Prostate gland (tissue), 2 donors: ENCODE data around the gene AK4. TPM values are rescaled to one million over a fixed set of nuclear protein-coding genes. Genes with fewer than 3 reads are reported as not detected.

Source experiments
- DNase-seq: peaks from one replicate; pipeline ENCODE4 v3.0.0-alpha.2; 2019; ENCODE audit warnings: low spot score
- H3K27ac ChIP-seq, 2 donors: fragments of 200-600 bp; sonication (generic); 2 replicates each; pipeline ENCODE4 v1.5.1; 2017 to 2019
- H3K27me3 ChIP-seq: fragments of 200-600 bp; sonication (generic); replicated peaks from 2 replicates; pipeline ENCODE4 v1.5.1; 2019; ENCODE audit not compliant: insufficient read depth
- H3K36me3 ChIP-seq, 2 donors: fragments of 200-600 bp; sonication (generic); 1 replicate in 1 of 2; 2 replicates in 1 of 2; pipeline versions ENCODE4 v1.5.1 to v1.8.1; 2017 to 2019
- H3K4me1 ChIP-seq: fragments of 200-600 bp; sonication (generic); replicated peaks from 2 replicates; pipeline ENCODE4 v1.5.1; 2019
- H3K4me3 ChIP-seq, 2 donors: fragments of 200-600 bp; sonication (generic); 2 replicates each; pipeline ENCODE4 v1.5.1; 2017 to 2019
- H3K9me3 ChIP-seq: fragments of 200-600 bp; sonication (generic); 2 replicates; pipeline ENCODE4 v1.5.1; 2017
- CTCF ChIP-seq, 4 experiments: fragments of 200-600 bp in 2 of 4; fragments of 450-650 bp in 2 of 4; sonication (generic) in 2 of 4; IDR thresholded peaks; 1 replicate in 3 of 4; 2 replicates in 1 of 4; pipeline ENCODE4 v1.5.1; 2016 to 2019; ENCODE audit warnings: antibody characterized with exemption in 4 of 4, mild to moderate bottlenecking in 2 of 4, moderate library complexity in 2 of 4
- POLR2A ChIP-seq: fragments of 450-650 bp; IDR thresholded peaks from one replicate; pipeline ENCODE4 v1.6.1; 2016; ENCODE audit warnings: antibody characterized with exemption, mild to moderate bottlenecking
- POLR2AphosphoS5 ChIP-seq: sonication (generic); formaldehyde crosslinking; IDR thresholded peaks from one replicate; pipeline ENCODE4 v1.6.1; 2017; ENCODE audit warnings: antibody characterized with exemption
- WGBS: methylation state at CpG from one replicate; pipeline ENCODE4 v1.1.5; 2018; 5-methylcytosine and 5-hydroxymethylcytosine counted together
- intact Hi-C: fragments of 100-400 bp; cut with DNase I; formaldehyde crosslinking; loops from one replicate; pipeline ENCODE4 v1.14.2; 2022
- total RNA-seq, 2 donors: library from RNA; depleted of rRNA; stranded (reverse); fragments of >200 nt; gene quantifications; one replicate each; pipeline ENCODE4 v1.1.0, GENCODE V29; 2016

The AK4 gene
- total RNA-seq, 2 donors from 2014 or later = 46.5 to 63.1 TPM

DNA sequence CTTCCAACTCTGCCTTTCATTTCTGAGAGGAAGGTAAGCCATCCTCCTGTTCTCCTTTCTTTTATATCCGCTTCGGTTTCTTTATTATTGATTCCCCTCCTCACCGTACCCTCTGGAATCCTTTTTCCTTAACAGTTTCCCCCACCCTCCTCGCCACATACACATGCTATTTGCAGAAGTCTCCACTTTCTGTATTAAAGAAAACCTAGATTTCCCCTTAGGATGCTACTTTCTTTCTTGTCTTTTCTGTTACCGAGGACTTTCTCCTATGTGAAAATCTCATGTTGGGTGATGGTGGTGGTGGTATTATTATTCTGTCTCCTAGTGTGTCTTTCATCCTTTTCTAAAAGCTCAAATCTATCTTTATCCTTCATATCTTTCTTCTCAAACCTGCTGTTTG lies 62.3 kb downstream of the AK4 start:
- WGBS = 97% methylated on average over 5 of the region's 5 CpGs
- intact Hi-C loops = loop anchor here (5.0 kb wide), 1 partner anchor 477 kb away; no protein-coding TSS in a partner anchor

GRCh38 chr1:65211331-65211730 lies 63.3 kb downstream of the AK4 start:
- Histone ChIP-seq H3K4me1 (no peaks in the 10 kb centered on the region), H3K4me3 (no peak overlapping the region), H3K27me3 (no peaks in the 10 kb centered on the region), H3K36me3 (no peaks in the 10 kb centered on the region), H3K27ac (no peak overlapping the region), H3K9me3 (no peaks in the 10 kb centered on the region)
- intact Hi-C loops = loop anchor here (5.0 kb wide), 1 partner anchor 476 kb away; no protein-coding TSS in a partner anchor
- TF ChIP-seq POLR2AphosphoS5 (no peak), CTCF (IDR thresholded peaks at IDR 0.05) (no peak), POLR2A (no peak)
- WGBS = 88% methylated on average over 6 of the region's 6 CpGs
- DNase-seq = no peak

More for the DNA sequence above, 62.3 kb downstream of the AK4 start:
- Histone ChIP-seq H3K27ac (no peak overlapping the region), H3K4me1 (no peaks in the 10 kb centered on the region), H3K27me3 (no peaks in the 10 kb centered on the region), H3K36me3 (no peaks in the 10 kb centered on the region), H3K9me3 (no peaks in the 10 kb centered on the region), H3K4me3 (no peak overlapping the region)
- no peak for DNase-seq
- no peak for TF ChIP-seq POLR2A
- no peak for TF ChIP-seq CTCF (IDR thresholded peaks at IDR 0.05)
- no peak for TF ChIP-seq POLR2AphosphoS5

- DNase-seq = no peak
- no peaks in the 10 kb centered on the region for H3K4me1 ChIP-seq
- intact Hi-C loops = loop anchor here (5.0 kb wide), 1 partner anchor 474 kb away; no protein-coding TSS in a partner anchor
- H3K27ac ChIP-seq = no peak overlapping the region
- WGBS = 79% methylated on average over 5 of the region's 5 CpGs
- no peak overlapping the region for H3K4me3 ChIP-seq
- no peaks in the 10 kb centered on the region for H3K27me3 ChIP-seq
- TF ChIP-seq POLR2A (no peak), POLR2AphosphoS5 (no peak), CTCF (IDR thresholded peaks at IDR 0.05) (no peak)
- no peaks in the 10 kb centered on the region for H3K36me3 ChIP-seq
- no peaks in the 10 kb centered on the region for H3K9me3 ChIP-seq
Measured at GRCh38 chr1:65213271-65214023, 65.4 kb downstream of the AK4 start.

DNA sequence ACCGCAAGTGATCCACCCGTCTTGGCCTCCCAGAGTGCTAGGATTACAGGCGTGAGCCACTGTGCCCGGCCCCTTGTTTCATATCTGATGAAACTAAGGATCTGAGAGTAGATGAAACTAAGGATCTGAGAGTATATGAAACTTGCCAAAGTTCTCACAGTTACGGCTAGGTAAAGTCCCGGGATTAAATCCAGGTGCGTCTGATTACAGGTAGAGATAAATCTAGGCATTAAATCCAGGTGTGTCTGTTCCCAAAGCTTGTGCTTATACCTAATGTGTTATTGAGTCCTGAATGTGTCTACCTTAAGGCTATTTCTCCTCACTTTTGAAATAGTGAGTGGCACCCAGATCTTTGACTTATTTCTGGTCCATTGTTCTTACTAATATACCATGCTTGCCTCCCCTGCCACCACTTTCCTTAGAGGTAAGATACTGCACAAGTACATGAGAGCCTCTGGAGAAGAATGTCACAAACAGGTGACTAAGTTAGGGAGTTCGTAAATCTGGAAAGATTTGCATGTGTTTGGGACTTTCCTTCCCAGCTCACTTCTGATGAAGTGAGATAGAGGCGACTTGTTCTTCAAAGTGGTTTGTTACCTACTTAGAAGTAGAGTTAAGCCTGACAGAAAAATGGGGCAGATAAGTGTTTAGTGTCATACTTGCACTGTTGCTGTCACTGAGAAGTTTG lies 66.5 kb downstream of the AK4 start:
- no peak overlapping the region for H3K27ac ChIP-seq
- no peaks in the 10 kb centered on the region for H3K4me1 ChIP-seq
- WGBS = 66% methylated on average over 9 of the region's 9 CpGs
- no peak for DNase-seq
- no peaks in the 10 kb centered on the region for H3K9me3 ChIP-seq
- intact Hi-C loops = loop anchor here (5.0 kb wide), 1 partner anchor 473 kb away; no protein-coding TSS in a partner anchor
- TF ChIP-seq POLR2AphosphoS5 = no peak
- TF ChIP-seq POLR2A = no peak
- TF ChIP-seq CTCF (IDR thresholded peaks at IDR 0.05) = no peak
- no peak overlapping the region for H3K4me3 ChIP-seq
- no peaks in the 10 kb centered on the region for H3K27me3 ChIP-seq
- no peaks in the 10 kb centered on the region for H3K36me3 ChIP-seq
